SU-DHL-6 (cell line): ENCODE measurements around the gene EML6.
A peak's percentile ranks its signal among the peaks of the same experiment; 100 is the strongest.

Source experiments
- H2AFZ ChIP-seq: fragments of 200-600 bp; sonication (generic); 2 replicates; pipeline ENCODE4 v1.6.1; 2014; ENCODE audit warnings: low read depth, mild to moderate bottlenecking, moderate library complexity, mixed read lengths, antibody characterized with exemption, low read length; ENCODE audit not compliant: severe bottlenecking
- H3F3A ChIP-seq: fragments of 200-600 bp; shearing (Covaris generic); 2 replicates; pipeline ENCODE4 v1.6.0; 2016; ENCODE audit warnings: antibody characterized with exemption, mild to moderate bottlenecking; ENCODE audit not compliant: insufficient read depth
- H3K27ac ChIP-seq: fragments of 200-600 bp; sonication (generic); 2 replicates; pipeline ENCODE4 v1.5.1; 2016; ENCODE audit warnings: low read depth, mild to moderate bottlenecking, low read length, moderate library complexity, mixed read lengths
- H3K27me3 ChIP-seq: fragments of 200-600 bp; sonication (generic), shearing (Covaris generic); 2 replicates; pipeline ENCODE4 v1.6.0; 2014; ENCODE audit warnings: mild to moderate bottlenecking, low read length
- H3K36me3 ChIP-seq: fragments of 200-600 bp; sonication (generic); 2 replicates; pipeline ENCODE4 v1.6.1; 2014; ENCODE audit warnings: mild to moderate bottlenecking, low read length, mixed read lengths
- H3K4me2 ChIP-seq: fragments of 300-600, 200-600 bp; shearing (Covaris generic), sonication (generic); 2 replicates; pipeline ENCODE4 v1.6.0; 2014; ENCODE audit warnings: low read length, low read depth, mild to moderate bottlenecking; ENCODE audit not compliant: poor library complexity, severe bottlenecking
- H3K4me3 ChIP-seq: fragments of 200-600 bp; sonication (generic); 2 replicates; pipeline ENCODE4 v1.5.1; 2014; ENCODE audit warnings: antibody characterized with exemption, low read length, mild to moderate bottlenecking, mixed read lengths; ENCODE audit not compliant: insufficient read depth, poor library complexity, severe bottlenecking
- H3K79me2 ChIP-seq: fragments of 200-600 bp; sonication (generic); 2 replicates; pipeline ENCODE4 v1.6.1; 2014; ENCODE audit warnings: mild to moderate bottlenecking, low read length, moderate library complexity; ENCODE audit not compliant: insufficient read depth
- H3K9ac ChIP-seq: fragments of 200-600 bp; sonication (generic); 2 replicates; pipeline ENCODE4 v1.7.0; 2014; ENCODE audit warnings: mild to moderate bottlenecking, low read length
- H3K9me2 ChIP-seq: fragments of 200-600 bp; sonication (generic); replicated peaks from 2 replicates; pipeline ENCODE4 v1.6.1; 2014; ENCODE audit warnings: low read length; ENCODE audit not compliant: insufficient read depth
- H3K9me3 ChIP-seq: fragments of 200-600 bp; sonication (generic); 2 replicates; pipeline ENCODE4 v1.6.1; 2014; ENCODE audit warnings: low read length, mixed read lengths; ENCODE audit not compliant: insufficient read depth
- H4K20me1 ChIP-seq: fragments of 200-600 bp; sonication (generic); 2 replicates; pipeline ENCODE4 v1.6.1; 2014; ENCODE audit warnings: low read depth, mild to moderate bottlenecking, antibody characterized with exemption, low read length, moderate library complexity, mixed read lengths
- EZH2phosphoT487 ChIP-seq: fragments of 200-600 bp; sonication (generic), shearing (Covaris generic); conservative IDR thresholded peaks from 2 replicates; pipeline ENCODE4 v1.6.1; 2018; ENCODE audit warnings: mild to moderate bottlenecking, antibody characterized with exemption, low read length, moderate library complexity, mixed read lengths
- TF ChIP-seq, protein P1 (sequence below): fragments of 200-600 bp; sonication (generic); IDR thresholded peaks from one replicate; pipeline ENCODE4 v1.5.1; 2017; ENCODE audit warnings: antibody characterized with exemption, mild to moderate bottlenecking, low read length, moderate library complexity; ENCODE audit not compliant: insufficient read depth, poor library complexity, severe bottlenecking

EML6 gene

DNA sequence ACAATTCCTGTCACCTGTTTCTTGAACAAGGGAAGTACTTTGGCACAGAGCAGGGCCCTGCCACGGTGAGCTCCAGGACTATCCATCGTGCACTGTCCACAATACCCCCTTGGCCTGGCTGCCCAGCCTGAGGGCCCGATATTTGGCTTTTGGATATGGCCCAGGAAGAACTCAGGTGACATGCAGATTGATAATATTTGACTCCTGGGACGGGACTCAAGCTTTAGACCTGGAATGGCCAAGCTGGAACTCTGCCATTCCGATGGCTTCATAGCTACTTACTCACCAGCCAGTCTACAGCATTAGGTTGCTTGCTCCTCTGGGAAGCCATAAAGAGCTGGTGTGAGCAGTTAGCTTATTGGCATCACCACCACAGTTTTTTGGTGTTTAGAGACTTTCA, 26.6 kb downstream of the EML6 start:
- H3K9me2 ChIP-seq, result no peaks in the 10 kb centered on the region
- no peaks in the 10 kb centered on the region for H3K79me2 ChIP-seq
- H2AFZ ChIP-seq, result no peak overlapping the region
- H3K36me3 ChIP-seq, result no peaks in the 10 kb centered on the region
- no peaks in the 10 kb centered on the region for H4K20me1 ChIP-seq
- peaks cover 27% of the 10 kb centered on the region for H3F3A ChIP-seq
- no peak overlapping the region for H3K9ac ChIP-seq
- no peaks in the 10 kb centered on the region for H3K9me3 ChIP-seq
- TF ChIP-seq, protein P1, sequence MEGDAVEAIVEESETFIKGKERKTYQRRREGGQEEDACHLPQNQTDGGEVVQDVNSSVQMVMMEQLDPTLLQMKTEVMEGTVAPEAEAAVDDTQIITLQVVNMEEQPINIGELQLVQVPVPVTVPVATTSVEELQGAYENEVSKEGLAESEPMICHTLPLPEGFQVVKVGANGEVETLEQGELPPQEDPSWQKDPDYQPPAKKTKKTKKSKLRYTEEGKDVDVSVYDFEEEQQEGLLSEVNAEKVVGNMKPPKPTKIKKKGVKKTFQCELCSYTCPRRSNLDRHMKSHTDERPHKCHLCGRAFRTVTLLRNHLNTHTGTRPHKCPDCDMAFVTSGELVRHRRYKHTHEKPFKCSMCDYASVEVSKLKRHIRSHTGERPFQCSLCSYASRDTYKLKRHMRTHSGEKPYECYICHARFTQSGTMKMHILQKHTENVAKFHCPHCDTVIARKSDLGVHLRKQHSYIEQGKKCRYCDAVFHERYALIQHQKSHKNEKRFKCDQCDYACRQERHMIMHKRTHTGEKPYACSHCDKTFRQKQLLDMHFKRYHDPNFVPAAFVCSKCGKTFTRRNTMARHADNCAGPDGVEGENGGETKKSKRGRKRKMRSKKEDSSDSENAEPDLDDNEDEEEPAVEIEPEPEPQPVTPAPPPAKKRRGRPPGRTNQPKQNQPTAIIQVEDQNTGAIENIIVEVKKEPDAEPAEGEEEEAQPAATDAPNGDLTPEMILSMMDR, result no peak
- no peak for TF ChIP-seq EZH2phosphoT487
- no peak overlapping the region for H3K27ac ChIP-seq
- no peak overlapping the region for H3K4me2 ChIP-seq
- no peak overlapping the region for H3K4me3 ChIP-seq
- H3K27me3 ChIP-seq, result no peaks in the 10 kb centered on the region

DNA sequence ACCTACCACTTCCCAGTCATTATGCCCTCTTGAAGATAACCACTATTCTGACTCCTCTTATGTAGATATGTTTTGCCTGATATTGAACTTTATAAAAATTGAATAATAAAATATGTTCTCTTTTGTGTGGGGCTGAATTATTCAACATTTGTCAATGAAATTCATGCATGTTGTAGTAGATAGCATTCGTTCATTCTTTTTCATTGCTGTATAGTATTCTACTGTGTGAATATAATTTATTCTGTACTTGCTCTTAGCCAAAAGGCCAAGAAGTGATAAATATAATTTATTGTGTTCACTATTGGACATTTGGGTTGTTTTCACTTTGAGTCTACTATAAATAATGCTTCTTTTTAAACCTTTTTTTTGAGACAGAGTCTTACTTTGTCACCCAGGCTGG, 29.0 kb downstream of the EML6 start:
- no peak overlapping the region for H2AFZ ChIP-seq
- H3K27ac ChIP-seq, result no peak overlapping the region
- H3K9ac ChIP-seq, result no peak overlapping the region
- H3K79me2 ChIP-seq, result peaks cover 10% of the 10 kb centered on the region; the same call in 1 of the 2 replicates
- no peaks in the 10 kb centered on the region for H3K27me3 ChIP-seq
- no peaks in the 10 kb centered on the region for H4K20me1 ChIP-seq
- no peaks in the 10 kb centered on the region for H3K9me3 ChIP-seq
- no peaks in the 10 kb centered on the region for H3K9me2 ChIP-seq
- H3K4me2 ChIP-seq, result no peak overlapping the region
- H3K4me3 ChIP-seq, result no peak overlapping the region
- TF ChIP-seq, protein P1, result no peak
- TF ChIP-seq EZH2phosphoT487, result no peak
- no peaks in the 10 kb centered on the region for H3K36me3 ChIP-seq
- peaks cover 42% of the 10 kb centered on the region for H3F3A ChIP-seq

- Histone ChIP-seq H3K9me2 (no peaks in the 10 kb centered on the region), H3K4me3 (peak overlapping the region; percentile 52), H4K20me1 (no peaks in the 10 kb centered on the region), H3K9me3 (no peaks in the 10 kb centered on the region), H3F3A (peaks cover 60% of the 10 kb centered on the region), H3K27me3 (no peaks in the 10 kb centered on the region), H2AFZ (peak overlapping the region; percentile 69), H3K4me2 (peak overlapping the region; percentile 91), H3K36me3 (no peaks in the 10 kb centered on the region), H3K9ac (peak overlapping the region; percentile 55), H3K27ac (peak overlapping the region; percentile 92), H3K79me2 (peaks cover 26% of the 10 kb centered on the region)
- TF ChIP-seq, protein P1, result peak; percentile 50
- no peak for TF ChIP-seq EZH2phosphoT487
Observed at GRCh38 chr2:54755641-54756326, 32.3 kb downstream of the EML6 start.
